ENCODE data around the gene NUMA1. TPM values are rescaled to one million over a fixed set of nuclear protein-coding genes. Genes with fewer than 3 reads are reported as not detected.

Gene NUMA1
- total and polyA plus RNA-seq, 2 of the 13 experiments (the other 11 are each of a cell fraction or from before 2014, with no cell fraction given) = 57.3 to 60.2 TPM

DNA sequence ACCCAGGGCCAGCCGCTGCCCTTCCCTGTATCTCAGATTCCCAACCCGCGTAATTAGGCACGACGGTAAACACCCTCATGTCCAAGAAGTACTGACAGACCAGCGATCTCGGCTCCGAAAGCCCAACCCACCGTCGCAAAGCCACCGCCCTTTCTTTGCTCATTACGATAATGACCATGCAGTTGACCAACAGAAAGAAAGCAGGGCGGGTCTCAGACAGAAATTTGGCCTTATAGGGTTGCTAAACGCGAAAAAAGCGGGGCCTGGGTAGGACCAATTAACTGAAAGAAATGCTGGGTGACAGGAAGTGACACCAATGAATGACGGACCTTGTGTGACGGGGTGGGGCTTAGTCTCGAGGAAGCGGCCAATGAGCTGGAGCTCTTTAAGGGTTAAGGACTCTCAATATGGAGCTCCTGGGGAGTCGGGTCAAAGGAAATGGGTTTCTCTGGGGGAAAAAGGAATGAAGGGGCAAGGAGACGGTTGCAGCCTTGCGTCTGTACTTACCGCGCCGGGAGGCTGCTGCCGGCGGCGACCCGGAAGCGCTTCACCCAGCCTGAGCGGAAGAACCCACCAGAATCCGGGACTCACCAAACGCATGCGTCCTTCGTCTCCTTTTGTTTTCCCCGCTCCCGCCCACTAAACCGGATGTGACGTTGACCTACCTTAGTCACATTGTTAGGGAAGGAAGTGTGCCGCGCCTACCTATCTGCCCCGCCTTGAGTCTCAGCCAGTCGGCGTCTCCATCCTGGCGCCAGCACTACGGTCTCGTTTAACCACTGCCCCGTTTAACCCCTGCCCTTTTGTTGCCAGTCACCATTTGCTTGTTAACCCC lies 32.0 kb upstream of the NUMA1 start, which contains the start of gene ANAPC15 (continued):
- TF ChIP-seq MNT (IDR thresholded peaks at IDR 0.05) (peak; percentile 17; the same call in 1 of the 2 replicates), MIER3 (CRISPR knock-in tag; IDR thresholded peaks at IDR 0.05; ENCODE audit: borderline replicate concordance) (peak; percentile 52), RXRA (CRISPR knock-in tag; IDR thresholded peaks at IDR 0.05) (peak; percentile 55; the same call in 1 of the 2 replicates), ZNF263 (CRISPR knock-in tag; IDR thresholded peaks at IDR 0.05) (0 out of 2 replicates have a peak, but pooled peaks have one; percentile 14), IKZF4 (CRISPR knock-in tag; IDR thresholded peaks at IDR 0.05; ENCODE audit: borderline replicate concordance, low read depth, not compliant biosample characterization) (no peak), LRRFIP1 (CRISPR knock-in tag; conservative IDR thresholded peaks at IDR 0.05) (no peak), SP140L (CRISPR knock-in tag; IDR thresholded peaks at IDR 0.05; ENCODE audit: borderline replicate concordance) (no peak), CENPBD1 (CRISPR knock-in tag; IDR thresholded peaks at IDR 0.05; ENCODE audit: borderline replicate concordance, low read depth) (no peak), MAX (IDR thresholded peaks at IDR 0.05) (peak; percentile 87), KLF16 (CRISPR knock-in tag; IDR thresholded peaks at IDR 0.05) (peak in 1 of 2 experiments; percentile 52; a peak in 1 of 4 replicates), MYC (CRISPR knock-in tag; IDR thresholded peaks at IDR 0.05; ENCODE audit: borderline replicate concordance) (peak; percentile 81; the same call in 1 of the 2 replicates), SP5 (CRISPR knock-in tag; IDR thresholded peaks at IDR 0.05; ENCODE audit: borderline replicate concordance, low read depth) (peak; percentile 81), ZNF839 (CRISPR knock-in tag; IDR thresholded peaks at IDR 0.05; ENCODE audit: borderline replicate concordance) (peak; percentile 94), ZSCAN9 (CRISPR knock-in tag; IDR thresholded peaks at IDR 0.05; ENCODE audit: borderline replicate concordance) (no peak), NKX3-1 (CRISPR knock-in tag; IDR thresholded peaks at IDR 0.05) (peak; percentile 46; the same call in 1 of the 2 replicates), AKAP8 (CRISPR knock-in tag; IDR thresholded peaks at IDR 0.05) (no peak), STAT5B (CRISPR knock-in tag; IDR thresholded peaks at IDR 0.05) (no peak), ZNF143 (CRISPR knock-in tag; IDR thresholded peaks at IDR 0.05) (peak; percentile 44)
- TF ChIP-seq, protein P1, sequence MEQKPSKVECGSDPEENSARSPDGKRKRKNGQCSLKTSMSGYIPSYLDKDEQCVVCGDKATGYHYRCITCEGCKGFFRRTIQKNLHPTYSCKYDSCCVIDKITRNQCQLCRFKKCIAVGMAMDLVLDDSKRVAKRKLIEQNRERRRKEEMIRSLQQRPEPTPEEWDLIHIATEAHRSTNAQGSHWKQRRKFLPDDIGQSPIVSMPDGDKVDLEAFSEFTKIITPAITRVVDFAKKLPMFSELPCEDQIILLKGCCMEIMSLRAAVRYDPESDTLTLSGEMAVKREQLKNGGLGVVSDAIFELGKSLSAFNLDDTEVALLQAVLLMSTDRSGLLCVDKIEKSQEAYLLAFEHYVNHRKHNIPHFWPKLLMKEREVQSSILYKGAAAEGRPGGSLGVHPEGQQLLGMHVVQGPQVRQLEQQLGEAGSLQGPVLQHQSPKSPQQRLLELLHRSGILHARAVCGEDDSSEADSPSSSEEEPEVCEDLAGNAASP (CRISPR knock-in tag; IDR thresholded peaks at IDR 0.05; ENCODE audit: borderline replicate concordance) = no peak; the same call in 1 of the 2 replicates
